HT-29 (cell line): ENCODE data around the gene ACACB. TPM values are rescaled to one million over a fixed set of nuclear protein-coding genes. Genes with fewer than 3 reads are reported as not detected.
"Not testable (repeated sequence)": the region's sequence is repeated elsewhere in the genome, so short reads cannot be mapped to it uniquely, and the experiment has no call there.

ENCODE experiments used
- DNase-seq: peaks from one replicate; pipeline ENCODE4 v3.0.0-alpha.2; 2015; ENCODE audit warnings: low spot score
- total RNA-seq: library from RNA; depleted of rRNA; stranded (reverse); fragments of >200 nt; shearing (Covaris generic); gene quantifications from 2 replicates; pipeline ENCODE4 v1.2.3, GENCODE V29; 2014

ACACB gene
- total RNA-seq, 1 experiment from 2014 or later = 4.8 TPM

DNA sequence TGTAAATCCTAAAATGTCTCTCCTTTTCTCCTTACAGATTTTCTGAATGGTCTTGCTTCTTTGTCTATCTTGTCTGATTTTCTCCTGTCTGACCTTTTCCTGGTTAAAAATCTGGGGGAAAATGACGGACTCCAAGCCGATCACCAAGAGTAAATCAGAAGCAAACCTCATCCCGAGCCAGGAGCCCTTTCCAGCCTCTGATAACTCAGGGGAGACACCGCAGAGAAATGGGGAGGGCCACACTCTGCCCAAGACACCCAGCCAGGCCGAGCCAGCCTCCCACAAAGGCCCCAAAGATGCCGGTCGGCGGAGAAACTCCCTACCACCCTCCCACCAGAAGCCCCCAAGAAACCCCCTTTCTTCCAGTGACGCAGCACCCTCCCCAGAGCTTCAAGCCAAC, 23.0 kb downstream of the ACACB start:
- no peak for DNase-seq

DNA sequence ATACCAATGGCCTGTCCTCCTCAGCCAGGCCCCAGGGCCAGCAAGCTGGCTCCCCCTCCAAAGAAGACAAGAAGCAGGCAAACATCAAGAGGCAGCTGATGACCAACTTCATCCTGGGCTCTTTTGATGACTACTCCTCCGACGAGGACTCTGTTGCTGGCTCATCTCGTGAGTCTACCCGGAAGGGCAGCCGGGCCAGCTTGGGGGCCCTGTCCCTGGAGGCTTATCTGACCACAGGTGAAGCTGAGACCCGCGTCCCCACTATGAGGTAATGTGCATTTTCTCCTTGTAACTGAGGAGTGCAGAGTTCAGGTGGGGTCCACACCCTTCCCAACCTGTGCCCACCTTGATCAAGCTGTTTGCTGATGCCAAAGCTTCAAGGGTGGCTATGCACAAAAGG, 23.4 kb downstream of the ACACB start:
- no peak for DNase-seq

DNA sequence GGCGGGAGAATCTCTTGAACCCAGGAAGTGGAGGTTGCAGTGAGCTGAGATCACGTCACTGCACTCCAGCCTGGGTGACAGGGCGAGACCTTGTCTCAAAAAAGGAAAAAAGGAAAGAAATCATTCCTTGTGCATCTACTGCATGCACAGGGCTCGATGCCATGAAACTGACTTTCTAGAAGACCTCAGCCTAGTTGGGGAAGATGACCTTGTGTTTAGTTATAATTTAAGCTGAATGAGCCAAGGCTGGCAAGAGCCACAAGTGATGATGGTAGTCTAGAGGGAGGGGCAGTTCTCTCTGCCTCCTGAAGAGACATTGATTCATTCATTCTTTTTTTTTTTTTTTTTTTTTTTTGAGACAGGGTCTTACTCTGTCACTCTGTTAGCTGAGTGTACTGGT, 24.2 kb downstream of the ACACB start:
- no peak for DNase-seq

DNA sequence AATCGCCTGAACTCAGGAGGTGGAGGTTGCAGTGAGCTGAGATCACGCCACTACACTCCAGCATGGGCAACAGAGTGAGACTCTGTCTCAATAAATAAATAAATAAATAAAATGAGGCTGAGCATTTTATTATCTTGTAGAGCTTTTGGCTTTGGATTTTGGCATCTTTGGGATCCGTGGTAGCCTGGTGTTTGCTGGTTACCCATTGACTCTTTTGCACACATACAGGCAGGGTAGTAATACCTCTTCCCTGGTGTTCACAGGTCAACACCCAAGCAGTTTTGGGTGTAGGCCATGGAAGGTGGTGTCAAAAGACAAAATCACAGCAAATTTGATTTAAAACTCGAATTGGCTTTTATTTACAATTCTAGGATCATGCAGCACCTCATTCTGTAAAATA, 27.8 kb downstream of the ACACB start:
- no peak for DNase-seq

- DNase-seq = not testable (repeated sequence)
Measured at GRCh38 chr12:109147126-109147525, 30.7 kb downstream of the ACACB start.

DNA sequence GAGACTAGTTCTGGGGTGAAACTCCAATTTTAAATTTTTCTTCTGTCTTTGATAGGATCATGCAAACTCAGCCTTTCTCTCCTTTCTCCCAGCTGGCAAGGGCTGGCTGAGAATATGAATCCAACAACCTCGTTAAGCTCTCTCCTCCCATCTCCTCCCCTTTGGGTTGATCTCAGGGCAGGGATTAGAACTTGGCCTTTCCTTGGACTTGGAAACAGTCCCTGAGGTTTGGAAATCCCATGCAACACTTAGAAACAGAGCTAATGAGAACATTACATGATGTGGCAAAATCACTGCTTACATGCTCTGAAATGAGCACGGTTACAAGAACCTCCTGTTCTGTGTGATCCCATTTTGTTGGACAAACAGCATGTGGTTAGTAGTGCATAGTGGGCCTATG, 31.6 kb downstream of the ACACB start:
- DNase-seq = no peak

DNA sequence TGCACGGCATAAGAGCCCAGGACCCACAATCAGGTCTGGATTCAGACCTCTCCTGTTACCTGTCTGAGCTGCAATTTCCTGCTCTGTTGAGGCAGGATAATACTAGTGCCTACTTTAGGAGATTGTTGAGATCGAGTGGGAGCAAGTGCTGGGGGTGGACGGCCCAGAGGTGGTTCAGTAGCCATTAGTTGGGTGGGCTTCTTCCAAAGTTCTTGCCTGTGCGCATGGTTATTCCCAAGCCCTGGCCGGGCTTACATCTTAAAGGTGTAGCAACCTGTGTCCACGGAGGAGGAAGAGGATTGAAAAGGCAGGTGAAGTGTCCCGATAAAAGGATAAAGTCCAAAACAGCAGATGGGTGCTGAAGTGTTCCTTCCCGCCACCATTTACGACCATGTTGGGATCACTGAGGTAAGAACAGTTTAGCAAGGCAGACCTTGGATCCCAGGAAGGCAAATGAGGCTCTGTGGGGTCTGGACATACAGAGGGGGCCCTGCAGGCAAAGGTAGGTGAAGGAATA, 33.8 kb downstream of the ACACB start:
- DNase-seq = no peak

DNA sequence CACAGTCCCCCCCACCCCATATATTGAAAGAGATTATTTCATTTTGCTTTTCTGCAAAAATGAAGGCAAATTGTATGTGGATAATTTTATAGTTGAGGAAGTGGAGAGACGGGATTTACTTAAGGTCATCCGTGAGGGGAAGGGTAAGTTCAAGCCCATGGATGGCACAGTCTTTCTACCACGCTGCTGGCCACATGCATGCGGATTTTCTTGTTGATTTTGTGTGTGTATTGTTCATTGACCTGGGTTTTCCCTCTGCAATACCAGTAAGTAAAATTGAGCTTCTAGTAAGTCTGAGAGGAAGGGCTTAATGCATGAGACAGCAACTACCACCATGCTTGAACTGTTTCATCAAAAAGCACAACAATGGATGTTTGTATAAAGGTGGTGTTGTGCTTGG, 35.1 kb downstream of the ACACB start:
- no peak for DNase-seq

DNA sequence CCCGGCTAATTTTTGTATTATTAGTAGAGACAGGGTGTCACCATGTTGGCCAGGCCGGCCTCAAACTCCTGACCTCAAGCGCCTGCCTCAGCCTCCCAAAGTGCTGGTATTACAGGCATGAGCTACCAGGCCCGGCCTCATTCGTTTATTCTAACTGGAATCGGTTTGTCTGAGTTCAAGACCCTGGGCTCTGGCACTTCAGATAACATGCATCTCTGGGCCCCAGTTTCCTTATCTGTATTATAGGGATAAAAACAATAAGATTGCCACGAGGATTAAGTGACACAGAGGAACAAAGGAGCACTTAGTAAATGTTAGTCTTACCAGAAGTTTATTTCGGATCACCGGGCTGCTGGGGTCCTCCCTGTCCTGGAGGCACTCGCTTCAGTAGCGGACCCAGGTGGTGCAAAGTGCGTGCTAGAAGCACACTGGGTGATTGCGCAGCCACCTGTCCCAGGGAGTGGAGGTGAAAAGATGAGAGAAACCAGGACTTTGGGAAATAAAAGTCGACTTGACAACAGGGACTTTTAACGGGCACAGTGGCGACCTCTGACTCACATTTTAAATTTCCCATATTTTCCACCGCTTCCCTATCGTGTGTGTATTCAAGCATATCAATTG, 37.5 kb downstream of the ACACB start:
- no peak for DNase-seq

GRCh38 chr12:109154451-109155438, 38.4 kb downstream of the ACACB start:
- DNase-seq = peak; percentile 58

- no peak for DNase-seq
Measured at GRCh38 chr12:109156036-109156435, 39.6 kb downstream of the ACACB start.

DNA sequence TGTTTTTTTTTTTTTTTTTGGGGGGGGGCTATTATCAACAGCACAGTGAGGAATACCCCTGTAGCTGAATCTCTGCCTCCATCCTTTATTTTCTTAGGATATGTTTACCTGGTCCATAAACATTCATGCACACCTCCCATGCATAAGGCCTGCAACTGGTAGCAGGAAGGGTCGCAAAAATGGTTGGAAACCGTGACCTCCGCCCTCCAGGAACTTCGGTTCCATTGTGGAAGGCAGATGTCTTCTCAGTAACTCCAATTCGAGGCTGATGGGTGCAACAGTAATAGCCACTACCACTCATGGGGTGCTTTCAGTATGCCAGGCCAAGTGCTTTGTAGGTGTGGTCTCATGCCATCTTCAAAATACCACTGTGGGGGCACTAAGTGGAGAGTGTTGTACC, 40.2 kb downstream of the ACACB start:
- no peak for DNase-seq

DNA sequence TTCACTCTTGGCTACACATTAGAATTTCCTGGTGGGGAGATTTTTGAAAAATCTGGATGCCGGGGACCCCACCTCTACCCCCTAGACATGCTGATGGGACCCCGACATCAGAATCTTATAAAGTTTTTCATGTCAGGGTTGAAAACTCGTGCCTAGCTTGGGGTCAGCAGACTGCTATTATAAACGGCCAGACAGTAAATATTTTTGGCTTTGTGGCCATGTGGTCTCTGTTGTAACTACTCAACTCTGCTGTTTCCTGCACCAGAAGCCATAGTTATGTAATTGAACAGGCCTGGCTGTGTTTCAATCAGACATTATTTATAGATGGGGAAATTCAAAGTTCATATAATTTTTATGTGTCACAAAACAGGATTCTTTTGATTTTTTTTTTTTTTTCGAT, 41.6 kb downstream of the ACACB start:
- DNase-seq = no peak

GRCh38 chr12:109160433-109160832, 44.0 kb downstream of the ACACB start:
- no peak for DNase-seq

DNA sequence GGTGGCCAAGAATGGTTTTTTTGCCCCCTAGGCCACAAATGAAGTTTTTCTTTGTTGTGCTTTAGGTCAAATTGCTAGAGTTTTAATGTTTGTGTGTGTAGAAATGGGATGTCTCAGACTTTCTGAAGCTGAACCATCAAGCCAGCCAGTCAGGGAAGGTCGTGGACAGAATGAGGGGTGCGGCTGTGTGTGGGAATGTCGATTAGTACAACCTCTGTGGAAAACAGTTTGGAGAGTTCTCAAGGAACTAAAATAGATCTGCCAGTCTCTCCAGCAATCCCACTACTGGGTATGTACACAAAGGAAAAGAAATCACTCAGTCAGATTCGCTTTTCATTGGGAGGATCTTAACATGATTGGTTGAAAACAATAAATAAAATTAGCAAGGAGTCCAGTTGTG, 44.5 kb downstream of the ACACB start:
- no peak for DNase-seq

- no peak for DNase-seq
Measured at GRCh38 chr12:109162551-109162950, 46.2 kb downstream of the ACACB start.

- DNase-seq = no peak
Measured at GRCh38 chr12:109163167-109163566, 46.8 kb downstream of the ACACB start.

- no peak for DNase-seq
Measured at GRCh38 chr12:109165599-109165998, 49.2 kb downstream of the ACACB start.

GRCh38 chr12:109166371-109166770, 50.0 kb downstream of the ACACB start:
- no peak for DNase-seq

GRCh38 chr12:109167781-109168180, 51.4 kb downstream of the ACACB start:
- DNase-seq = no peak

- DNase-seq = no peak
Measured at GRCh38 chr12:109169262-109169661, 52.9 kb downstream of the ACACB start.

DNA sequence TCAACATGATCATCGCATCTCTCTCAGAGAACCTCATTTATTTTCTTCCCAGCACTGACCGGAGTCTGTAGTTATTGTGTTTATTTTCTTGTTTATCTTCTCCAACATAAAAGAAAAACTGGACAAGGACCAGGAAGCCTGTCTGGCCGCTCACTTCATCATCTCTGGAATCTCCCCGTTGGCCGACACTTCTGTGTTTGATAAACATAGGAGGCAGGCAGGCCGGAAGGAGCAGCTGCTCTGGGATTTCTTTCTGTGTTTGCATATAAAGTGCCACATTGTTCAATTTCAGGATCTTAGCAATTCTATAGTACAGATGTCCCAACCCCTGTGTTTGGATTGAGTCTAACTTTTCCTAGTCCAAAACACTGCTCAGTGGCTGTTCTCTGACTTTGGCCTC, 53.3 kb downstream of the ACACB start:
- DNase-seq = no peak

DNA sequence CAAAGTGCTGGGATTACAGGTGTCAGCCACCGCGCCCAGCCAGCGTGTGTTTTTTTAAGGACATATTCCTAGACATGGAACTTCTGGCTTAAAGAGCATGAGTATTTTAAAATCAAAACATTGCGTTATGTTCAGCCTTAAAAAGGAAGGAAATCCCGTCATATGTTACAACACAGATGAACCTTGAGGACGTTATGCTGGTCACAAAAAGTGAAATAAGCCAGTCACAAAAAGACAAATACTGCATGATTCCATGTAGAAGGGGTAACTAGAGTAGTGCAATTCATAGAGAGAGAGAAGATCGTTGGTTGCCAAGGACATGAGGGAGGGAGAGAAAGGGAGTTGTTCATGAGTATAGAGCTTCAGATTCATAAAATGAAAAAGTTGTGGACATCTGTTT, 53.9 kb downstream of the ACACB start:
- no peak for DNase-seq
